ENCODE measurements around the gene TPRN. TPM values are rescaled to one million over a fixed set of nuclear protein-coding genes. Genes with fewer than 3 reads are reported as not detected.

The TPRN gene
- total and polyA plus RNA-seq, 2 donors: 2.7 to 6.2 TPM

- peaks cover 19 to 30% of the 10 kb centered on the region in 2 donors for H3K4me1 ChIP-seq (ENCODE audit: control insufficient read depth in 2 of 2, insufficient read depth in 2 of 2, low read length in 2 of 2)
- peaks cover 0 to 35% of the 10 kb centered on the region in 2 donors for H3K27me3 ChIP-seq (ENCODE audit: control insufficient read depth in 2 of 2, insufficient read depth in 1 of 2, low read length in 1 of 2)
- no peak overlapping the region for H3K4me3 ChIP-seq (ENCODE audit: low read length in 2 of 2)
- H3K36me3 ChIP-seq (ENCODE audit: control insufficient read depth in 2 of 2, insufficient read depth in 2 of 2, low read length in 1 of 2): peaks cover 0 to 2% of the 10 kb centered on the region in 2 donors
- no peaks in the 10 kb centered on the region for H3K9me3 ChIP-seq (ENCODE audit: control insufficient read depth in 2 of 2, insufficient read depth in 1 of 2, low read length in 1 of 2)
- no peak for DNase-seq (ENCODE audit: low read depth in 6 of 9, low spot score in 9 of 9)
- peak overlapping the region in 1 of 2 donors; percentile 26 for H3K27ac ChIP-seq (ENCODE audit: low read depth in 1 of 2, low read length in 1 of 2)
- 39% methylated on average over 11 of the region's 11 CpGs for WGBS
Observed at GRCh38 chr9:137236936-137237421, 36.4 kb upstream of the TPRN start.

- Histone ChIP-seq H3K4me1 (ENCODE audit: control insufficient read depth in 2 of 2, insufficient read depth in 2 of 2, low read length in 2 of 2) (peaks cover 16 to 27% of the 10 kb centered on the region in 2 donors), H3K4me3 (ENCODE audit: low read length in 2 of 2) (no peak overlapping the region)
- 9% methylated on average over 31 of the region's 31 CpGs for WGBS
Observed at GRCh38 chr9:137236238-137236935, 35.8 kb upstream of the TPRN start.

GRCh38 chr9:137235424-137236237 is 35.1 kb upstream of the TPRN start:
- Histone ChIP-seq H3K27me3 (ENCODE audit: control insufficient read depth in 2 of 2, insufficient read depth in 1 of 2, low read length in 1 of 2) (peaks cover 0 to 48% of the 10 kb centered on the region in 2 donors), H3K4me3 (ENCODE audit: low read length in 2 of 2) (no peak overlapping the region), H3K36me3 (ENCODE audit: control insufficient read depth in 2 of 2, insufficient read depth in 2 of 2, low read length in 1 of 2) (no peaks in the 10 kb centered on the region), H3K27ac (ENCODE audit: low read depth in 1 of 2, low read length in 1 of 2) (no peak overlapping the region), H3K9me3 (ENCODE audit: control insufficient read depth in 2 of 2, insufficient read depth in 1 of 2, low read length in 1 of 2) (no peaks in the 10 kb centered on the region), H3K4me1 (ENCODE audit: control insufficient read depth in 2 of 2, insufficient read depth in 2 of 2, low read length in 2 of 2) (peaks cover 16 to 27% of the 10 kb centered on the region in 2 donors)
- WGBS: 85% methylated on average over 35 of the region's 35 CpGs
- no peak for DNase-seq (ENCODE audit: low read depth in 6 of 9, low spot score in 9 of 9)

More at GRCh38 chr9:137236238-137236935, 35.8 kb upstream of the TPRN start:
- Histone ChIP-seq H3K27me3 (ENCODE audit: control insufficient read depth in 2 of 2, insufficient read depth in 1 of 2, low read length in 1 of 2) (peaks cover 0 to 41% of the 10 kb centered on the region in 2 donors), H3K9me3 (ENCODE audit: control insufficient read depth in 2 of 2, insufficient read depth in 1 of 2, low read length in 1 of 2) (no peaks in the 10 kb centered on the region), H3K36me3 (ENCODE audit: control insufficient read depth in 2 of 2, insufficient read depth in 2 of 2, low read length in 1 of 2) (no peaks in the 10 kb centered on the region), H3K27ac (ENCODE audit: low read depth in 1 of 2, low read length in 1 of 2) (peak overlapping the region in 1 of 2 donors; percentile 26)
- DNase-seq (ENCODE audit: low read depth in 6 of 9, low spot score in 9 of 9): peak in 8 of 9 donors; percentile 73 to 93 (median 88)

GRCh38 chr9:137234758-137235423 is 34.4 kb upstream of the TPRN start:
- Histone ChIP-seq H3K9me3 (ENCODE audit: control insufficient read depth in 2 of 2, insufficient read depth in 1 of 2, low read length in 1 of 2) (no peaks in the 10 kb centered on the region), H3K27me3 (ENCODE audit: control insufficient read depth in 2 of 2, insufficient read depth in 1 of 2, low read length in 1 of 2) (peaks cover 0 to 55% of the 10 kb centered on the region in 2 donors), H3K4me1 (ENCODE audit: control insufficient read depth in 2 of 2, insufficient read depth in 2 of 2, low read length in 2 of 2) (peaks cover 16 to 24% of the 10 kb centered on the region in 2 donors), H3K4me3 (ENCODE audit: low read length in 2 of 2) (no peak overlapping the region), H3K27ac (ENCODE audit: low read depth in 1 of 2, low read length in 1 of 2) (no peak overlapping the region), H3K36me3 (ENCODE audit: control insufficient read depth in 2 of 2, insufficient read depth in 2 of 2, low read length in 1 of 2) (no peaks in the 10 kb centered on the region)
- DNase-seq (ENCODE audit: low read depth in 6 of 9, low spot score in 9 of 9): no peak
- 84% methylated on average over 18 of the region's 18 CpGs for WGBS

GRCh38 chr9:137234055-137234697 is 33.6 kb upstream of the TPRN start:
- DNase-seq (ENCODE audit: low read depth in 6 of 9, low spot score in 9 of 9): no peak
- peaks cover 10 to 19% of the 10 kb centered on the region in 2 donors for H3K4me1 ChIP-seq (ENCODE audit: control insufficient read depth in 2 of 2, insufficient read depth in 2 of 2, low read length in 2 of 2)
- no peaks in the 10 kb centered on the region for H3K36me3 ChIP-seq (ENCODE audit: control insufficient read depth in 2 of 2, insufficient read depth in 2 of 2, low read length in 1 of 2)
- H3K27ac ChIP-seq (ENCODE audit: low read depth in 1 of 2, low read length in 1 of 2): no peak overlapping the region
- no peak overlapping the region for H3K4me3 ChIP-seq (ENCODE audit: low read length in 2 of 2)
- H3K27me3 ChIP-seq (ENCODE audit: control insufficient read depth in 2 of 2, insufficient read depth in 1 of 2, low read length in 1 of 2): peaks cover 0 to 62% of the 10 kb centered on the region in 2 donors
- no peaks in the 10 kb centered on the region for H3K9me3 ChIP-seq (ENCODE audit: control insufficient read depth in 2 of 2, insufficient read depth in 1 of 2, low read length in 1 of 2)
- WGBS: 87% methylated on average over 40 of the region's 40 CpGs

GRCh38 chr9:137233143-137233980 is 32.8 kb upstream of the TPRN start:
- H3K4me1 ChIP-seq (ENCODE audit: control insufficient read depth in 2 of 2, insufficient read depth in 2 of 2, low read length in 2 of 2): peaks cover 10 to 15% of the 10 kb centered on the region in 2 donors
- WGBS: 95% methylated on average over 40 of the region's 40 CpGs
- H3K9me3 ChIP-seq (ENCODE audit: control insufficient read depth in 2 of 2, insufficient read depth in 1 of 2, low read length in 1 of 2): no peaks in the 10 kb centered on the region
- H3K27ac ChIP-seq (ENCODE audit: low read depth in 1 of 2, low read length in 1 of 2): no peak overlapping the region
- no peak for DNase-seq (ENCODE audit: low read depth in 6 of 9, low spot score in 9 of 9)
- H3K27me3 ChIP-seq (ENCODE audit: control insufficient read depth in 2 of 2, insufficient read depth in 1 of 2, low read length in 1 of 2): peaks cover 0 to 71% of the 10 kb centered on the region in 2 donors
- H3K4me3 ChIP-seq (ENCODE audit: low read length in 2 of 2): no peak overlapping the region
- no peaks in the 10 kb centered on the region for H3K36me3 ChIP-seq (ENCODE audit: control insufficient read depth in 2 of 2, insufficient read depth in 2 of 2, low read length in 1 of 2)

- peaks cover 2 to 75% of the 10 kb centered on the region in 2 donors for H3K27me3 ChIP-seq (ENCODE audit: control insufficient read depth in 2 of 2, insufficient read depth in 1 of 2, low read length in 1 of 2)
- 96% methylated on average over 24 of the region's 24 CpGs for WGBS
- H3K9me3 ChIP-seq (ENCODE audit: control insufficient read depth in 2 of 2, insufficient read depth in 1 of 2, low read length in 1 of 2): no peaks in the 10 kb centered on the region
- H3K27ac ChIP-seq (ENCODE audit: low read depth in 1 of 2, low read length in 1 of 2): no peak overlapping the region
- H3K36me3 ChIP-seq (ENCODE audit: control insufficient read depth in 2 of 2, insufficient read depth in 2 of 2, low read length in 1 of 2): no peaks in the 10 kb centered on the region
- no peak overlapping the region for H3K4me3 ChIP-seq (ENCODE audit: low read length in 2 of 2)
- peaks cover 10 to 18% of the 10 kb centered on the region in 2 donors for H3K4me1 ChIP-seq (ENCODE audit: control insufficient read depth in 2 of 2, insufficient read depth in 2 of 2, low read length in 2 of 2)
- DNase-seq (ENCODE audit: low read depth in 6 of 9, low spot score in 9 of 9): no peak
Observed at GRCh38 chr9:137232510-137232909, 32.0 kb upstream of the TPRN start.

GRCh38 chr9:137232101-137232500 is 31.6 kb upstream of the TPRN start:
- Histone ChIP-seq H3K36me3 (ENCODE audit: control insufficient read depth in 2 of 2, insufficient read depth in 2 of 2, low read length in 1 of 2) (no peaks in the 10 kb centered on the region), H3K27ac (ENCODE audit: low read depth in 1 of 2, low read length in 1 of 2) (no peak overlapping the region), H3K9me3 (ENCODE audit: control insufficient read depth in 2 of 2, insufficient read depth in 1 of 2, low read length in 1 of 2) (no peaks in the 10 kb centered on the region), H3K4me1 (ENCODE audit: control insufficient read depth in 2 of 2, insufficient read depth in 2 of 2, low read length in 2 of 2) (peaks cover 10 to 19% of the 10 kb centered on the region in 2 donors), H3K27me3 (ENCODE audit: control insufficient read depth in 2 of 2, insufficient read depth in 1 of 2, low read length in 1 of 2) (peaks cover 4 to 79% of the 10 kb centered on the region in 2 donors), H3K4me3 (ENCODE audit: low read length in 2 of 2) (no peak overlapping the region)
- no peak for DNase-seq (ENCODE audit: low read depth in 6 of 9, low spot score in 9 of 9)
- 90% methylated on average over 10 of the region's 10 CpGs for WGBS

All from thymus (tissue), 11 donors.